Smooth muscle cell (in vitro differentiated cells): ENCODE data around the gene GLT8D2. TPM values are rescaled to one million over a fixed set of nuclear protein-coding genes. Genes with fewer than 3 reads are reported as not detected.

Source experiments
- DNase-seq: peaks from one replicate; lab custom pipeline; 2025; ENCODE audit not compliant: unreplicated experiment; lab: John Stamatoyannopoulos, UW
- H2AFZ ChIP-seq: fragments of 200-600 bp; sonication (generic); 2 replicates; pipeline ENCODE4 v1.6.0; 2016; ENCODE audit warnings: antibody characterized with exemption, low read depth, mild to moderate bottlenecking
- H3F3A ChIP-seq: fragments of 200-600 bp; sonication (generic); 2 replicates; pipeline ENCODE4 v1.6.0; 2017; ENCODE audit warnings: antibody characterized with exemption, low read depth
- H3K27ac ChIP-seq: fragments of 200-600 bp; sonication (generic); 2 replicates; pipeline ENCODE4 v1.5.1; 2016; ENCODE audit warnings: low read depth, mild to moderate bottlenecking
- H3K27me3 ChIP-seq: fragments of 200-600 bp; sonication (generic); 2 replicates; pipeline ENCODE4 v1.6.1; 2016; ENCODE audit warnings: low read depth, mild to moderate bottlenecking
- H3K36me3 ChIP-seq: fragments of 200-600 bp; sonication (generic); 2 replicates; pipeline ENCODE4 v1.5.1; 2016; ENCODE audit warnings: low read depth
- H3K4me1 ChIP-seq: fragments of 200-600 bp; sonication (generic); 2 replicates; pipeline ENCODE4 v1.5.1; 2016; ENCODE audit warnings: low read depth
- H3K4me2 ChIP-seq: fragments of 200-600 bp; sonication (generic); 2 replicates; pipeline ENCODE4 v1.6.0; 2016; ENCODE audit warnings: mild to moderate bottlenecking
- H3K4me3 ChIP-seq: fragments of 200-600 bp; sonication (generic); 2 replicates; pipeline ENCODE4 v1.5.1; 2016; ENCODE audit warnings: mild to moderate bottlenecking
- H3K79me2 ChIP-seq: fragments of 200-600 bp; sonication (generic); 2 replicates; pipeline ENCODE4 v1.6.0; 2016; ENCODE audit warnings: low read depth, mild to moderate bottlenecking
- H3K9ac ChIP-seq: fragments of 200-600 bp; sonication (generic); 2 replicates; pipeline ENCODE4 v1.6.0; 2016; ENCODE audit warnings: low read depth
- H3K9me3 ChIP-seq: fragments of 200-600 bp; sonication (generic); replicated peaks from 2 replicates; pipeline ENCODE4 v1.5.1; 2016; ENCODE audit warnings: low read depth
- H4K20me1 ChIP-seq: fragments of 200-600 bp; sonication (generic); 2 replicates; pipeline ENCODE4 v1.6.0; 2016; ENCODE audit warnings: low read depth
- WGBS: methylation state at CpG from one replicate; pipeline ENCODE4 v1.1.7; 2016; ENCODE audit warnings: low lambda C conversion rate; 5-methylcytosine and 5-hydroxymethylcytosine counted together
- polyA plus RNA-seq: library from polyadenylated mRNA; unstranded; fragments of >200 nt; fragmentation: Nextera tagmentation; extraction: Ambion mirVana; gene quantifications from 2 replicates; pipeline ENCODE4 v1.2.1, GENCODE V29; 2016
- total RNA-seq: library from RNA; depleted of rRNA; stranded (reverse); fragments of >200 nt; gene quantifications from 2 replicates; pipeline ENCODE4 v1.2.3, GENCODE V29; 2014
- TF ChIP-seq, protein P1 (sequence below): fragments of 200-600 bp; sonication (generic); IDR thresholded peaks from 2 replicates; pipeline ENCODE4 v1.5.1; 2017; ENCODE audit warnings: borderline replicate concordance, mild to moderate bottlenecking, antibody characterized with exemption; ENCODE audit not compliant: insufficient read depth, poor library complexity, severe bottlenecking

Gene GLT8D2
- total and polyA plus RNA-seq, 2 experiments from 2014 or later: 43.0 to 47.7 TPM

DNA sequence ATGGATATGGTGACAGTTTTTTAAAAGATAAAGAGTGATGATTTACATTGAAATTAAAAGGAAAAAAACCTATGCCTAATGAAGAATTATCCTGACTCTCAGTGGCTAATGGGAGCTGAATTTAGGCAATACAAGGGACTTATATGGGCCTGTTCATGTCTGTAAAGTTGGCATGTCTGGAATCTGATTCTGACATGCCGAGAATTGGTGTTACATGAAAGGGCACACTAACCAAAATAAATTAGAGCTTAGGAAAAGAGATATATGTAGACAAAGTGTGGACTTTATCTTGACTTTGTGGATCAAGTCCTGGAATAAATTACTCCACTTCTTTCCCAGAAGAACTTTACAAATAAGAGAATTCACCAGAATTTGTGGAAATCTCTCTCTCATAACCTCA is 83.3 kb downstream of the GLT8D2 start:
- Histone ChIP-seq H3K27ac (peak overlapping the region; percentile 90), H3K79me2 (peaks cover 80% of the 10 kb centered on the region), H3K36me3 (no peaks in the 10 kb centered on the region), H3K9ac (peak overlapping the region; percentile 89), H3K4me3 (peak overlapping the region; percentile 88), H3K9me3 (no peaks in the 10 kb centered on the region), H3K27me3 (no peaks in the 10 kb centered on the region), H3F3A (peaks cover 14% of the 10 kb centered on the region), H2AFZ (peak overlapping the region; percentile 79), H3K4me1 (peaks cover 17% of the 10 kb centered on the region), H4K20me1 (peaks cover 42% of the 10 kb centered on the region), H3K4me2 (peak overlapping the region; percentile 93)
- TF ChIP-seq, protein P1, sequence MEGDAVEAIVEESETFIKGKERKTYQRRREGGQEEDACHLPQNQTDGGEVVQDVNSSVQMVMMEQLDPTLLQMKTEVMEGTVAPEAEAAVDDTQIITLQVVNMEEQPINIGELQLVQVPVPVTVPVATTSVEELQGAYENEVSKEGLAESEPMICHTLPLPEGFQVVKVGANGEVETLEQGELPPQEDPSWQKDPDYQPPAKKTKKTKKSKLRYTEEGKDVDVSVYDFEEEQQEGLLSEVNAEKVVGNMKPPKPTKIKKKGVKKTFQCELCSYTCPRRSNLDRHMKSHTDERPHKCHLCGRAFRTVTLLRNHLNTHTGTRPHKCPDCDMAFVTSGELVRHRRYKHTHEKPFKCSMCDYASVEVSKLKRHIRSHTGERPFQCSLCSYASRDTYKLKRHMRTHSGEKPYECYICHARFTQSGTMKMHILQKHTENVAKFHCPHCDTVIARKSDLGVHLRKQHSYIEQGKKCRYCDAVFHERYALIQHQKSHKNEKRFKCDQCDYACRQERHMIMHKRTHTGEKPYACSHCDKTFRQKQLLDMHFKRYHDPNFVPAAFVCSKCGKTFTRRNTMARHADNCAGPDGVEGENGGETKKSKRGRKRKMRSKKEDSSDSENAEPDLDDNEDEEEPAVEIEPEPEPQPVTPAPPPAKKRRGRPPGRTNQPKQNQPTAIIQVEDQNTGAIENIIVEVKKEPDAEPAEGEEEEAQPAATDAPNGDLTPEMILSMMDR: no peak
- WGBS: 12% methylated on average over 1 of the region's 1 CpG
- no peak for DNase-seq

DNA sequence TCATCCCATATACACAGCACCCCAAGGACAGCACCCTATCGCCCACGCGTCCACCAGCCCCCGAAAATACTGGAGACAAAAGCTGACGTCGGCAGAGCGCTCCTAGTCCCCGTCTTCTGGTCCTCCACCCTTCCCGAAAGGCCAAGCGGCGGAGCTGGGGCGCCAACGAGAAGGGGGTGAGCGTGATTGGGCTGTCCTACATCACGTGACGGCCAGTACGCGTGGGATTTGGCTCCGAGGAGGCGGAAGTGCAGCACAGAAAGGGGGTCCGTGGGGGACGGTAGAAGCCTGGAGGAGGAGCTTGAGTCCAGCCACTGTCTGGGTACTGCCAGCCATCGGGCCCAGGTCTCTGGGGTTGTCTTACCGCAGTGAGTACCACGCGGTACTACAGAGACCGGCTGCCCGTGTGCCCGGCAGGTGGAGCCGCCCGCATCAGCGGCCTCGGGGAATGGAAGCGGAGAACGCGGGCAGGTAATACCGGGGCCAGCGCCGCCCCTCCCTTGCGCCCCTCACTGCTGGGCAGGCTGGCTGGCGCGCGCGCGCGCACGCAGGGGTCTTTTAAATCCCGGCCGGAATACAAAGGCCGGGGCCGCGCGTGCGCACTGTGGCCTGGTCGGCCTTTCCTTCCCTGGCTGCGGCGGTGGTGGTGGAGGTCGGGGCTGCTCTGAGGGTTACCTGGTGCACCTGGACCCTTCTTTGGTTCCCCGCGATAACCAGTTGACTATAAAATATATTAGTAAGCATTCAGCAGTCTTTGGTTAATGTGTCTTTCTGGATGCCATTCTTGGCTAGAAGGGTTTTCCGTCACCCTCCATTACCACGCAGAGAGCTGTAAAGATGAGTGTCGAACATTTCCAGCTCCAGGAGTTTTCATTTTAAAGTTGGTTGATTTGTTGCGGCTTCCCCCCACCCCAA is 84.1 kb downstream of the GLT8D2 start, which contains the start of gene TDG:
TDG (plus strand) TSS at position 283 of the 915 bp plus-strand sequence; CDS start at position 449, 166 bp downstream.
- TF ChIP-seq, protein P1: no peak
- no peaks in the 10 kb centered on the region for H3K36me3 ChIP-seq
- peak; percentile 92 for DNase-seq
- H3K4me2 ChIP-seq: peak within 1 kb of the TSS; percentile 93
- 1% methylated on average over 64 of the region's 64 CpGs for WGBS
- H3K27me3 ChIP-seq: no peaks in the 10 kb centered on the region
- H3K79me2 ChIP-seq: peaks cover 71% of the 10 kb centered on the region
- peak within 1 kb of the TSS; percentile 89 for H3K9ac ChIP-seq
- peak within 1 kb of the TSS; percentile 79 for H2AFZ ChIP-seq
- H3K4me3 ChIP-seq: peak within 1 kb of the TSS; percentile 88
- peaks cover 14% of the 10 kb centered on the region for H3F3A ChIP-seq
- H3K9me3 ChIP-seq: no peaks in the 10 kb centered on the region
- peaks cover 34% of the 10 kb centered on the region for H4K20me1 ChIP-seq
- peaks cover 17% of the 10 kb centered on the region for H3K4me1 ChIP-seq
- H3K27ac ChIP-seq: peak within 1 kb of the TSS; percentile 90

DNA sequence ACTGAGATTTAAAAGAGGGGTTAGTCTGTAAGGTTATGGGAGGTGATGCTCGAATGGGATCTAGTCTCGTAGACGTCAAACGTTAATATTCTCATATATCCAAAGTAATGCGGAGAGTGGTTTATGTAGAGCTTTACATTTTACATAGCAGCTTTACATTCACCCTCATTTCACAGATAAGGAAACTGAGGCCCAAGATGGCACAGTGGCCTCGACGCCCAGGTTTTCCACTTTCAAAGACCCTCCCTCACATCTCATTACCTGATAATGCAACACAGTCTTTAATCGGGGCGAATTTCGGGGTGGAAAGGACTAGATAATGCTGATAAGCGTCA is 84.8 kb downstream of the GLT8D2 start:
- H3K4me3 ChIP-seq: peak overlapping the region; percentile 88
- TF ChIP-seq, protein P1: no peak
- DNase-seq: no peak
- H3K4me2 ChIP-seq: peak overlapping the region; percentile 93
- no peaks in the 10 kb centered on the region for H3K36me3 ChIP-seq
- WGBS: 8% methylated on average over 11 of the region's 11 CpGs
- peak overlapping the region; percentile 89 for H3K9ac ChIP-seq
- H4K20me1 ChIP-seq: peaks cover 27% of the 10 kb centered on the region
- peak overlapping the region; percentile 90 for H3K27ac ChIP-seq
- peaks cover 17% of the 10 kb centered on the region for H3K4me1 ChIP-seq
- H3K79me2 ChIP-seq: peaks cover 64% of the 10 kb centered on the region
- H3K9me3 ChIP-seq: no peaks in the 10 kb centered on the region
- H2AFZ ChIP-seq: peak overlapping the region; percentile 79
- peaks cover 14% of the 10 kb centered on the region for H3F3A ChIP-seq
- no peaks in the 10 kb centered on the region for H3K27me3 ChIP-seq
